Measurements from ENCODE around the gene IRF2BP2.

Gene IRF2BP2

DNA sequence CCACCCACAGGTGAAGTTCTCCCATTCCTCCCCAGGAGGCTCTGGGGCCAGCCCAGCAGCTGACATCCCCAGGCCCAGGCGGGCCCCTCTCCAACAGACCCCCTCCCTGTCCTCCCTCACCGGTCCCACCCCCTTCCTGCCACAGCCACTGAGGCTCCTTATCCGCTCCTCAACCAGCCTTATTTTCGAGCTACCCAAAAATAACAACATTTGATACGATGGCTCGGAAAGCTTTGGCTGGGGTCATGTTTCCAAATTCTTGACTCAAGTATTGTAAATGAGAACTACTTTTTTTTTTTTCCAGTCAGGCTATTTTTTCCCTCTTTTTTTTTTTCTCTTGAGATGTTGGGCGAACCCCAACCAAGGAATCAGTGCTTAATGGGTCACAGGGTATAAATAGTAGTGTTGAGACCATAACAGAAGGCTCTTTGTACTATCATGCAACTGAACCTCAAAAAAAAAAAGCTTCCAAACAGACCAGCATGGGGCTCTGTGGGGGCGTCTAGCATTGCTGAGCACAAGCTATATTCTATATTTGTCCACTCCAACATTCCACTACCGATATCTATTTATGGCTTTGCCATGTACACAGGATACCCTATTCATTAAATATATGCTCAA, 27.2 kb downstream of the IRF2BP2 start:
- DNase-seq: no peak

DNA sequence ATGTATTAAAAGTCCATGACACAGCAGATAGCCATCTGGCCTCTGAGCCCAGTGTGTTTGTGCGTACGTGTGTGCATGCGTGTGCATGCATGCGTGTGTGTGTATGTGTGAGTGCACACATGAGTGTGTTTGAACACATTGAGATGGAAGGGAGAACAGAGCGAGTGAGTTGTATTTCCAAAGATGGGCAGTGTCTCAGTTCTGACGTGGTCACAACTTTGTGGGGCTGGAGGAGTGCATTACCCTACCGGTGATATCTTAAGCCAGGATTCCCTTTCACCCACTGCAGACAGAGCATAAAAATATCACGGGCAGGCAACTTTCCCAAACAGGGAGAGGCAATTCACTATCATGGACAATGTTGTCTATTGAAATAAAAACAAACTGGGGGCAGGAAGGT, 27.8 kb downstream of the IRF2BP2 start:
- no peak for DNase-seq

DNA sequence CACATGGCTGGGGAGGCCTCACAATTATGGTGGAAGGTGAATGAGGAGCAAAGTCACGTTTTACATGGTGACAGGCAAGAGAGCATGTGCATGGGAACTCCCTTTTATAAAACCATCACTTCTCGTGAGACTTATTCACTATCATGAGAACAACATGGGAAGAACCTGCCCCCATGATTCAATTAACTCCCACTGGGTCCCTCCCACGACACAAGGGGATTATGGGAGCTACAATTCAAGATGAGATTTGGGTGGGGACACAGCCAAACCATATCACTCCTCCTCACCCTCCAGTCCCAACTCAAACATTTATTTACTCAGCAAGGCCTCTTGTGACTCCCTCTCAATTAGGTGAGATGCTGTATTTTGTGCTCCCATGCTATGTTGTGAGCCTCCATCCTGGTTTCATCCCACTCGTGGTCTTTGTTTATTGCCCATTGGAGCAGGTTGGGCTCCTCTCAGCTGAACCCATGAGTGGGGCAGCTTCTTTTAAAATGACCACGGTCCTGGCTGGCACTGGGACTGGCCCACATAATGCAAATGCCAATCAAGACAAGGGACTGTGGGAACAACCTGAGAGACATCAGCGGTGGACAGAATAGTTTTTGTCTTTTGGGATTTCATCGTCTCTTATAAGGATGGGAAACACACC, 28.8 kb downstream of the IRF2BP2 start:
- DNase-seq: no peak

DNA sequence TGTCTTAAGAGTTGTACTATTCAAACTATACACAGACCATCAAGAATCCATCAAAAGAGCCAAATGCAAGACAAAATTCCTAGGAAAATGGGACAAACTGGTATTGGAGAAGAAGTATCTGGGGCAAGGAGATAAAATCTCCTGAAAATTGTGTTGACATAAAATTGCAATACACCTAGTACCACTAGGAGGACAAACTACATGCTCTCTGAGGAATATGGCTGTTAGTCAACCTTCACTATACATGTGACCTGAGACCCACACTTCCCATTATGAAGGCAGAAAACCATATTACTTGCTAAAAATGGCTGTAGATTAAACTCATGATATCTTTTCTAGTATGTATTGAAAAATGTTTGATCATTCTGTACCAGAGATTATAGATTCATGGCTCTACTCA, 30.0 kb downstream of the IRF2BP2 start:
- no peak for DNase-seq

DNA sequence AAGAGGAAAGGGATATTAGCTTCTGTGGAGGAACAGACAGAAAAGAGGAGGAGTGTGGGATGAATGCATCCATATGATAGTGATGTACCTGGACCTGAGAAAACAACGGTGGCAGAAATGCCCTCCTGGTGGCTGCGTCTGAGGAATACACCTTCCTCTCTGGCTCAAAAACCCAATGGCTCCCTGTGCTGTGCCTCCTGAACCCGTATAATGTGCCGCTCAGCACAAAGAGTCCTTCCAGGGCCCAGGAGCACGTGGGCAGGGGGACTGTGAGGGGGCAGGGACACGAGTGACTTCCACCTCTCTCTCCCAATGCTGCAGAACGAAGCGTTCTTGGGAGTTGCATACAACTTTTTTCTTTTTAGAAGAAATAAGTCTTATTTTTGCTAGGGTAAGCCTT, 31.2 kb downstream of the IRF2BP2 start:
- no peak for DNase-seq

DNA sequence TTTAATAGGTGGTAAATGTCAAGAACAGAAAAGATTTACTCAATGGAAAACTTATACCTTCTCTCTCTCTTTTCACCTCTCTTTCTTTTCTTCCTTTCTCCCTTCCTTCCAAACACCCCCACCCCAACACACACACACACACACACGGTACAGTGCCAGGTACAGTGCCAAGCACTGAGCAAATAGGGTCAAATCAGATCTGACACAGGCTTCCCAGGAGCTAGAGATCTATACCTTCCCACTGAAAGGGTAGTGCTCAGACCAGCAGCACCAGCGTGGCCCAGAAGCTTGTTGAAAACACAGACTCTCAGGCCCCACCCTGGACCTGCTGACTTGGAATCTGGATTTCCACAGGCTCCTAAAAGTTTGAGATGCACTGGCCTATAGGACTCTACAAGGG, 31.9 kb downstream of the IRF2BP2 start:
- no peak for DNase-seq

DNA sequence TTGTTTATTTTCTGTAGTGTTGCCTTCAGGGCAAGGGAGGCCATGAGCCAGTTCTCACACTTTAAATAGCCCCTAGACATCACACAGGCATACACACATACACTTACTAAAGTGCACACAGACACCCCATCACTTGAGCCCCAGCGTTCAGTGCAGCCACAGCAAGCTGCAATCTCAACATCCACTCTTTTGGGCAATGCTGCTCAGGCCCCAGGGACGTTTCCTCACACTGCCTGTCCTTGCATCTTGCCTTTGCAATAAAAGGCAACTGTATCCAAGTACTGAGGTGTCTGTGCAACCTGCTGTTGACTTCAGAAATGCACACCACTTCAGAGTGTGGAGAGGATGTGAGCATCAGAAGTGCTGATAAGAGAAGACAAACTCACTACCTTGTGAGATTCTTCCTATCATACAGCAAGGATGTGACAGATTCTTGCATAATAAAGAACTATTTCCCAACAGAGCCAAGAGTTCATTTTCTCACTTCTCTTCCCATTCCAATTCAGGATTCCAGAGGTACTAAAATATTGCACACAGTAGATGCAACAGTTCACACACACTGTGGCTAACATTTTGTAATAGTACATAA, 36.2 kb downstream of the IRF2BP2 start:
- no peak for DNase-seq

DNA sequence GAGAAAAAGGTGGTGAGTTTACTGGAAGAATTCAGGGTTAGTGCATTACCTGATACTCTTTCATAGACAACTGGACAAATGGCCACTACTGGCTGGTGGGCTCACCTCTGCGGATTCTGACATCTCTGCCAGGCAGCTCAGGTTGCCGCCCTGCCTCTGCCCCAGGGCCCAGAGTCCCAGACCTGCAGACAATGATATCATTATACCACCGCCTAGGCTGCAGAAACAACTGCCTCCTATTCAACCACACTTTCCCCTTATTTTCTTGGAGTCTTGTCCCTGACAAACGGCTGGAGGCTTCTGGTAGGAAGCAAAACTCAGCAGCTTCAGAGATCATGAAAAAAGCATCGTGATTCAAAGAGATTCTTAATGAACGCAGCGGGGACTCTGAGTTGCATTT, 37.0 kb downstream of the IRF2BP2 start:
- no peak for DNase-seq

DNA sequence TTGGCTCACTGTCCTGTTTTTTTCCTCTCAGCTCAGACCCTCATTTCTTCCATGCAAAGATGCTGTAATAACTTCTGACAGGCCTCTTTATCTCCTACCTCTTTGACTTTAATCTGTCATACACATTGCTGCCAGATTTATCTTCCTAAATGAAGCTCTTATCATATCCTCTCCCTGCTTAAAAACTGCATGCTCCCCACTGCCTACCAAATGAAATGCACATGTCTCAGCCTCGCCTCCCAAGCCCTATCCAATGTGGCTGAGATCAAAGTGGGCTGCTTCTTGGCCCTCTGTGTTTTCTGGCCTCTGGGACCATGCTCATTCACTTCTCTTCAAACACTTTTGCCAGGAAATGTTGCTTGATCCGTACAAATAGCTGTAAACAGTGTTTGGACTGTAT, 38.3 kb downstream of the IRF2BP2 start:
- no peak for DNase-seq

DNA sequence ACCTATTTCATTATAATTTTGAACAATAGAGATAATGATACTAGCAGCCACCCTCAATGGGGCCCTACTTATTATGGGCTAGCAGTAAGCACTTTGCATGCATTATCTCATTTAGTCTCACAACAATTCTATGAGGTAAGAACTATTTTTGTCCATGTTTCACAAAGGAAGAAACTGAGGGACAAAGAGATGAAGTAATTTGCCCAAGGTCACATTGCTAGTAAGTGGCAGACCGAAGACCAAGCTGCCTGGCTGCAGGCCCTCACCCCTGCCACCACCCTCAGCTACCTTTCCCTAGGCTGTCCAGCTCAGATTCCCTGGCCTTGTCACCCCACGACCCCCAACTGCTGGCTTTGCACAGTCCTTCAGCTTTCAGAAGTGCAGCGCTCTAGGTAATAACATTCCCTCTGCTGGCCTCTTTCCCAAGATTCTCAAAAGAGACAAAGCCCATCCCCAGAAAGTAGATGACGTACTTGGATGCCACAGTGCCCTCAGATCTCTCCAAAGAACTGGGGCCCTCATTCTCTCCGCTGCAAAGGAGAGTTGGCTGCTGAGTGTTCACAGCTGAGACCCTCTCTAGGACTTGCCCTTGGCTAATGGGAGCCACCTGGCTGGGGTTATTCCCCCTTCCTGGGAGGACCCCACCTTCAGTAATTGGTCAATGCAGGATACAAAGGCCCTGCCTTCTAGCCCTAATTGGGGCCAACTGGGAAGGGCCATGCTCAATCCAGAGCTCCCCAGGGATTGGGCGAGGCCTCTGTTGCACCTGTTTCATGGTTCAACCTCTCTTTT, 39.5 kb downstream of the IRF2BP2 start:
- DNase-seq: no peak

DNA sequence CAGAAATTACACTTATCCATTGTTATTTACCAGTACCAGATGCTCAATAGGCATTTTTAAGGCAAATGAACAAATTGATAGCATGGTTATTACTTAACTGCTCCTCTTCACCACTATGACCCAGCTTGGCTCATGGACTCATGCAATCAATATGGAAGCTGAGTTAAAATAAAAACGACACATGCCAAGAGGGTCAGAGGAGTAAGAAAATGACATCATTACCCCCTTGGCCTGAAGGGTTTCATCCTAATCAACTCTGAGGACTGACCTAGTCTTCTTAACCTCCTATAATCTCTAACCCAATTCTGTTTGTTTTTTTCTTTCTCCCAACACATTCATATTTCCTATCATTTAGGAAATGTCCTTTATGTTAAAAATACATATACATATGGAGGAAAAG, 41.6 kb downstream of the IRF2BP2 start:
- DNase-seq: no peak

DNA sequence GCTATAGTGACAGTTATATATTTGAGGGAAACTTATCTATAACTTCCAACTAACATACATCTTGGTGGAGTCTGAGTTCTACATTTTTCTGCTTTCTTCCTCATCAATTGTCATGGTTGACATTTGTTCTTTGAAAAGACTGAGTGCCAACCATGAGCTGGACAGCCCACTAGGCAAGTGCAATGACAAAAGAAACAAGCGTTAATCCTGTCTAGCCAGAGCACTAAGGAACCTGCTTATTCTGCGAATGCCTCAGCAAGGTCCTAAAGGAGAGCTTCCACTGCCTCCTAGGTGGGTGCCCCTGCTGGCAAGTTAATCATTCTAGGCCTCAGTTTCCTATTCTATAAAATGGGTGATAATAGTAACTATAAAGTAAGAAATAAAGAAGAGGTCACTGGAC, 44.8 kb downstream of the IRF2BP2 start:
- no peak for DNase-seq

DNA sequence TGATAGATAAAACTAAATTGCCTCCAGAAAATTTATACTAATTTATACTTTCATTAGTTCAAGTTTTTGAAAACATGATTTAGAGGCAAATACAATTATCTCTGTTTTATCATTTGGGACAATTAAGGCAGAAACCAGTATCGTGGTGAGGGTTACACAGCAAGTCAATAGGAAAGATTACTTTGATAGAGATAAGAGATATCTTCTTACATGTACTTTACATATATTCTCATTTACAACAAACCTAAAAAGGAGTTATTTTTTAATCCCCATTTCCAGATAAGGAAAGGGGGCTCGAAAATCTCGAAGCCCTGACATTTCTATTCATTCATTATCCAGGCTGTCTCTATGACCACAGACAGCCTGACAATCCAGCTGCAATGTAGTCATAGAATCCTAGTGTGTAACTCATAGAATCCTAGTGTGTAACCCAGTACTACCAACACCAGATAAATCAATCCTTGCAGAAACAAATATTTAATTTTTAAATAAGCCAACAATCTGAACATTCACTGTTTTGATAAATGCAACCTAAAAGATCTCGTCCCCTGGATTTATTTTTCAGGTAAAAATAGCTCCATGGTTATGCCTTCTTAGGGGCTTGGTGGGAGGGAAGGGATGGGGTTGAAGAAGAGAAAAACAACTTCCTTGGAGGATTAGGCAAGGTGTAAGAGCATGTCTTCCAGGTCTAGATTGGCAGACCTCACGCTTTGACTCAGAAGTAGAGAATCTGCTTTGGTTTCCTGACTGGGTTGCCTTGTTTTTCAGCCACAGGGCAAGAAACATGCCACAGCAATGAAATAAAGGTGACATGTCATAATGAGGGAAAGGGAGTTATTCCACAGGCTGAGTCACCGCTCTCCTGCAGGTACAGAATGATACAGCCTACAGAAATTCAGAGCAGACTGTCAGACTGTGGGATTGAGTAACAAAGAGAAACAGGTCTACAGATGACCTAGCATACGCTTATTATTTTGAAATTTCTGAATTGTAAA, 45.6 kb downstream of the IRF2BP2 start:
- no peak for DNase-seq

DNA sequence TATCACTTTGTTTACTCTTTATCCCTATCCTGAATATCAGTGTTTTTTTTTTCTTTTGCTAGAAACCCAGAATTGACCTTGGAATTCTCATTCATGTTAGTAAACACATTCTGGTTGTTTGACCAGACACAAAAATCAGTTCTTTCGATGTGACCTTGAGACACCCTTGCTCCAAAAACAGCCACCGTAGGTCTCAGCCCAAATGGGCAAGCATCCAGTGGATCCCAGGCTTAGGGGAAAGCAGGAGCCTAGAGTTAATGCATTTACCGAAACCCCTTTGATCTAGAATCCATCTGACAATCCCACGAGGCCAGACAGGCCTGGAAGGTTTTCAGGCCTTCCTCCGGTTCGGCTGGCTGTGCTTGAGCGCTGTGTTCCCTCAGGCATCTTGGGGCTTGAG, 47.6 kb downstream of the IRF2BP2 start:
- no peak for DNase-seq

DNA sequence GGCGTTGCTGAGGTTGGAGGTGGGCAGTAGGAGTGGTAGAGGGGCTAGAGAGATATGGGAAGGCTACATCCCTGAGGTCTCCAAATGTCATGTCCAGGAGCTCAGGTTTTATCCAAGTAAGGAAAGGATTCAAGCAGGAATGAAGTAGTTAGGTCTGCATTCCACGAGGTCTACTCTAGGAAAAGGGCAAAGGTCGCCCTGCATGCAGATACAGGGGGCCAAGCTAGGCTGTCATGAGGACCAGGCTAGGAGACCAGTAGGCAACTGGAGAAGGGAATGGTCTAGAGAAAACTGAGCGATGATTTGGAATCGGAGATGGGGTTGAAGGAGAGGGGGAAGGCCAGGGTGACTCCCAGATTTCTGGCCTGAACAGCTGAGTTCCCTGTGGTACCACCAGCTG, 48.7 kb downstream of the IRF2BP2 start:
- no peak for DNase-seq

DNA sequence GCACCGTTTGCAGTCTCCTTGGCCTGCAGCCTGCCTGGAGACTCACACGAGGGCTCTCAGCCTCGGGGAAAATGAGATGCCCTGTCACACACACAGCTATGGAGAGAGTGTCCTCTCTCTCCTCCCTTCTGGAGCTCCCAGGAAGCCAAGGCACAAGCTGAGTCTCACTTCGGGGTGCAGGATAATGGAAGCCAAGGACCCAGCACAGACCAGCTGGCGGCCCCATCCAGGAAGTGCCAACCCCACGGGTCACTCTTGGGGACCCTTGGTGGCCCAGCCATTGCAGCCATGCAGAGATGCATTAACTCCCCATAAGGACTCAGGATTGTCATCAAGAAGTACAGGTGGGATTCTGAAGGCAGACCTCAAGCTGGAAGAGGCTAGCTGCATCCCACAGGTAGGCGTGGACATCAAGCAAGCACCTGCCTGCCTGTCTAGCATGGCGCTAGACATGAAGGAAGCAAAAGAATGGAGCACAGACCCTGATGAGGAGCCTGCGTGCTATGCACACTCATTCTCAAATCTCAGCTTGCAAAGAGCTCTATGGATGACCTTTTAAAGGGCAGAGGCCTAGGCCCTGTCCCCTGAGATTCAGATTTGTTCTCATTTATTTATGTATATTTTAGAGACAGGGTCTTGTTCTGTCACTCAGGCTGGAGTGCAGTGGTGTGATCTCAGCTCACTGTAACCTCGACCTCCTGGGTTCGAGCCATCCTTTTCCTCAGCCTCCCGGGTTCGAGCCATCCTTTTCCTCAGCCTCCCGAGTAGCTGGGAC, 49.9 kb downstream of the IRF2BP2 start:
- no peak for DNase-seq

DNA sequence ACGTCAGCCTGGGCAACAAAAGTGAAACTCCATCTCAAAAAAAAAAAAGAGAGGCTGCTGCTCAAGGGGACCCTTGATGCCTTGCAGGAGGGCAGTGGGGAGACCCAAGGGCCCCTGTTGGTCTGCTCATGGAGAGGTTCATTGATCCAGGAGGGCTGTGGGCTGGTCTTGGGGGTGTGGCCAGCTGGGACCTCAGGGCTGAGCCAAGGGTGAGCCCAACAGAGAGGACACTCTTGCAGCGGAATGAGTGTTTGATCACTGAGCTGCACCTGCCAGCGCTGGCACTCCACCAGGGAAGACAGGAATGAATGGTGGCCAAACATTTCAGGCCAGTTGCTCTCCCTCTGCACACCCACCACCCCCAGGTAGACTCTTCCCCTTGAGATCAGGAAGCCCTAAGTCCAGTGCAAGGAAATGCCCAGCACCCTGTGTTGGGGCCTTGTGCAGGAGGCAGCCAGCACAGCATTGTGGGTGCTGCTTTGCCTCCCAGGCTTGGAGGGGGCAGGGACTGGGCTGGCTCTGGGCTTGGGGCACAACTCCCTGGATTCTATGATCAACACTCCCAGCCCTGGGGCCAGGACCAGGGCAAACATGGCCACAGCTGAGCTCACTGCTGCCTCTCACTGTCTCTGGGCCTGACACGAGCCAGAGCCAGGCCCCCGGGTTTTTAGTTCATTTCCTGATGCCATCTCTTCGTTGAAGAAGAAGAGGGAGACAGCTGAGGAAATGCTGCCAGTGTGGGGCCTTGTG, 50.7 kb downstream of the IRF2BP2 start:
- DNase-seq: no peak

DNA sequence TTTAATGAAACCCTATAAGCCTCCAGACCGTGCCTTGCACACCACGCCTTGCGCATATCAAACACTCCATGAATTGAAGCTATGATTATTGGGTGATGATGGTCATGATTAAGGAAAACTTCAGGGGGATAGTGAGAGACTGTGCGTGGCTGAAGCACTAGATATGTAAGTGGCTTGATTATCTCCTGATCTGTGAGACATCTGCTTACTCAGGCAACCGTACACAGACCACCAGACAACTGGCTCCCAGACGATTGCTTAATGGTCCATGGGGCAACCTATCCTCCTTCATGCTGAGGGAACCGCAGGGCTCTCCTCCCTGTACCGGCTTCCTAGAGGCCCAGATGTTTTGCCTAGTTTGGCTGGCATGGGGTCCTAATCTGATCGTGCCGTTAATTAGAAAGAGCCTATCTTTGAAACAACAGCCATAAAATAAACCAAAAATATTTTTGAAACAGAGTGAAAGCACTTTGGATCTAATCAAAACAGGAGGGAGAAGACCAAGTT, 51.6 kb downstream of the IRF2BP2 start:
- no peak for DNase-seq

DNA sequence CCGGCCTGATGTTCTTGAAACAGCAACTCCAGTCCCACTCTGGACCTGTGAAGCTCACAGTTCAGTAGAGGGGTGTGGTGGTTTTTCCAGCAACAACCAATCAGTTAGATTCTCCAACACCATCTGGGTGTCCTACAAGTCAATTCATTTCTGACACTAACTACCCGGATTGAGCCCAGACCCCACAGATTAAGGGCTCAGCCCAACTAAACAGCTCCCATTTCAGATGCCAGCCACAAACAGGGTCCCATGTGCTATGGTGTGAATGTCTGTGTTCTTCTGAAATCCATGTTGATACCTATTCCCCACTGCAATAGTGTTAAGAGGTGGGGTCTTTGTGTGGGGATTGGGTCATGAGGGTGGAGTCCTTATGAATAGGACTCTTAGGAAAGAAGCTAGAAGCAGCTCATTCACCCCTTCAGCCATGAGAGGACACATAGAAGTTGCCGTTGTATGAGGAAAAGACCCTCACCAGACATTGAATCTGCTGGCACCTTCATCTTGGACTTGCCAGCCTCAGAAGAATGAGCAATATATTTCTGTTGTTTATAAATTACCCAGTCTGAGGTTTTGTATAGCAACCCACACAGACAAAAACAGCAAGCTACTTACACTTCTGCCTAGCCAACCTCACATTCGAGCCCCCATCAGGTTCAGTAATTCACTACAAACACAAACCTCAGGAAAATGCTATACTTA, 53.6 kb downstream of the IRF2BP2 start:
- DNase-seq: no peak

DNA sequence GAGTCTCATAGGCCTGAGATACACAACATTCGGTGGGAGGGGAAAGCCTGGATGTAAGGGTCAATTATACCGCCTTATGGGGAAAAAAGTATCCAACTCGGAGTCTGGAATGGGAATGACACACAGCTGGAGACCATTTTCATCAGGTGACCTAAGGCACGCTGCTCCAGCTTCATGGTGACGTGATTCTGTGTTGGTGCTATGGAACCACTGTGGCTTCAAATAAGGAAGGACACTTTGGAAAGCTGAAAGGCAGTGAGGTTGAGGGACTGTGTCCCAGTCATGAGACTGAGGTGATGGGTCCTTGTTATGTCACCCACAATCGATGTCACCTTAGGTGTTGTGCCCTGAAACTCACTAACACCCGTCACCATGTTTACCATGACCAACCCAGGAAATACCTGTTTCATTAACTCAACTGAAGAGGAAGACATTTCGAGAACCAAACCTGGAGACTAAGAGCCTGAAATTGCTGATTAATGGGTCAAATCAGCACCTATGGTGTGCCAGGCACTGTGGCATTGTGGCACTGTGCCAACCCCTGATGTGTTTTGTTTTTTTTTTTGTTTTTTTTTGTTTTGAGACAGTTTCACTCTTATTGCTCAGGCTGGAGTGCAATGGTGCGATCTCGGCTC, 54.5 kb downstream of the IRF2BP2 start:
- DNase-seq: no peak

Measured in activated CD4-positive, CD25-positive, alpha-beta regulatory T cell (primary cell).